Left ventricle myocardium inferior (tissue), 1 donor: Measurements from ENCODE around the gene BFAR. TPM values are rescaled to one million over a fixed set of nuclear protein-coding genes. Genes with fewer than 3 reads are reported as not detected.

Experiments
- DNase-seq: peaks from one replicate; pipeline ENCODE4 v3.0.0-alpha.2; 2020
- H3K27ac ChIP-seq: fragments of 200-600 bp; replicated peaks from 2 replicates; pipeline ENCODE4 v1.8.0; 2021
- H3K27me3 ChIP-seq: fragments of 200-600 bp; 2 replicates; pipeline ENCODE4 v1.8.0; 2021; ENCODE audit warnings: low read depth
- H3K36me3 ChIP-seq: fragments of 200-600 bp; 2 replicates; pipeline ENCODE4 v1.8.0; 2021
- H3K4me1 ChIP-seq: fragments of 200-600 bp; 2 replicates; pipeline ENCODE4 v1.8.0; 2021
- H3K4me3 ChIP-seq: fragments of 200-600 bp; 2 replicates; pipeline ENCODE4 v1.8.0; 2021; ENCODE audit warnings: mild to moderate bottlenecking, moderate library complexity
- H3K9me3 ChIP-seq: fragments of 200-600 bp; replicated peaks from 2 replicates; pipeline ENCODE4 v1.8.0; 2021
- intact Hi-C: fragments of 100-400 bp; cut with micrococcal nuclease; formaldehyde crosslinking; loops from one replicate; pipeline ENCODE4 v1.11.0; 2022
- total RNA-seq: library from RNA; stranded (reverse); fragmentation: NEBNext Ultra II Directional; extraction: Animal tissue kit (Norgen Biotek cat#: 25700); gene quantifications from one replicate; pipeline ENCODE4 v1.2.1, GENCODE V29; 2021
- TF ChIP-seq, protein P1 (sequence below): fragments of 200-600 bp; IDR thresholded peaks from 2 replicates; pipeline ENCODE4 v1.8.0; 2021; ENCODE audit warnings: antibody characterized with exemption, mild to moderate bottlenecking, borderline replicate concordance
- donor health status: DM: no; HTN: yes; CAD: no; lungs with severe emphysema.

The BFAR gene
- total RNA-seq, 1 donor from 2014 or later: 28.6 TPM

DNA sequence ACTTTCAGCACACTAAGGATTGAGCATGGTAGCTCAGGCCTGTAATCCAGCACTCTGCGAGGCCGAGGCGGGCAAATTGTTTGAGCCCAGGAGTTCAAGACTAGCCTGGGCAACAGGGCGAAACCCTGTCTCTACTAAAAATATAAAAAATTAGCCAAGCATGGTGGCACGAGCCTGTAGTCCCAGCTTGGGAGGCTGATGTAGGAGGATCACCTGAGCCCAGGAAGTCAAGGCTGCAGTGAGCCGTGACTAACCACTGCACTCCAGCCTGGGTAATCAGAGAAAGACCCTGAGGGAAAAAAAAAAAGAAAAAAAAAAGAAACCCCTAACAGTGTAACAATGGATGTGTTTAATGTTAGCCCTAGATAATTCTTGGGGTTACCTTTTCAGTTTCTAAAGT, 26.6 kb upstream of the BFAR start:
- no peaks in the 10 kb centered on the region for H3K9me3 ChIP-seq
- peaks cover 98% of the 10 kb centered on the region for H3K36me3 ChIP-seq
- H3K27me3 ChIP-seq: no peaks in the 10 kb centered on the region
- H3K27ac ChIP-seq: no peak overlapping the region
- no peak overlapping the region for H3K4me3 ChIP-seq
- intact Hi-C loops: no loop called here
- no peaks in the 10 kb centered on the region for H3K4me1 ChIP-seq
- TF ChIP-seq, protein P1, sequence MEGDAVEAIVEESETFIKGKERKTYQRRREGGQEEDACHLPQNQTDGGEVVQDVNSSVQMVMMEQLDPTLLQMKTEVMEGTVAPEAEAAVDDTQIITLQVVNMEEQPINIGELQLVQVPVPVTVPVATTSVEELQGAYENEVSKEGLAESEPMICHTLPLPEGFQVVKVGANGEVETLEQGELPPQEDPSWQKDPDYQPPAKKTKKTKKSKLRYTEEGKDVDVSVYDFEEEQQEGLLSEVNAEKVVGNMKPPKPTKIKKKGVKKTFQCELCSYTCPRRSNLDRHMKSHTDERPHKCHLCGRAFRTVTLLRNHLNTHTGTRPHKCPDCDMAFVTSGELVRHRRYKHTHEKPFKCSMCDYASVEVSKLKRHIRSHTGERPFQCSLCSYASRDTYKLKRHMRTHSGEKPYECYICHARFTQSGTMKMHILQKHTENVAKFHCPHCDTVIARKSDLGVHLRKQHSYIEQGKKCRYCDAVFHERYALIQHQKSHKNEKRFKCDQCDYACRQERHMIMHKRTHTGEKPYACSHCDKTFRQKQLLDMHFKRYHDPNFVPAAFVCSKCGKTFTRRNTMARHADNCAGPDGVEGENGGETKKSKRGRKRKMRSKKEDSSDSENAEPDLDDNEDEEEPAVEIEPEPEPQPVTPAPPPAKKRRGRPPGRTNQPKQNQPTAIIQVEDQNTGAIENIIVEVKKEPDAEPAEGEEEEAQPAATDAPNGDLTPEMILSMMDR: no peak
- no peak for DNase-seq

DNA sequence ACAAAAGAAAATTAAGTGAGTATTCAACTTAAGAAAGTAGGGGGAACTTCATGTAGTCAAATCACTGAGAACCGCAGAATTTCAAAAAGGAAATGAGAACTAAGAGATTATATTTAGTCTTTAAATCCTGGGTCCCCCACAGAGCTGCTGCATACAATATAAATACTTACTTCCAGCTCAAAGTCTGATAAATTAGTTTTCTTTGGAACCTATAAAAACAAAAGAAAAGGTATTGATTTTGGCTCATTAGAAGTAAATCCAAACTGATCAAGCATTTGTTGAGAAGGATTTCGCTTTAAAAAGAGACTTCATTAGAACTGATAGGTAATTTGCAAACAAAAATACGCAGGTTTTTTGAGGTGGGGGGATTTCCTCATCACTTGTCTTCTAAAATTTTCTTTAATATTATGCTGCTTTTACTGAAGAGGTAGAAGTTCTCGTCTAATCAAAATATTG, 24.6 kb upstream of the BFAR start:
- no peaks in the 10 kb centered on the region for H3K4me1 ChIP-seq
- H3K36me3 ChIP-seq: peaks cover 99% of the 10 kb centered on the region
- no peak for DNase-seq
- TF ChIP-seq, protein P1: no peak
- no peak overlapping the region for H3K4me3 ChIP-seq
- H3K27me3 ChIP-seq: no peaks in the 10 kb centered on the region
- H3K27ac ChIP-seq: no peak overlapping the region
- no peaks in the 10 kb centered on the region for H3K9me3 ChIP-seq
- intact Hi-C loops: no loop called here

DNA sequence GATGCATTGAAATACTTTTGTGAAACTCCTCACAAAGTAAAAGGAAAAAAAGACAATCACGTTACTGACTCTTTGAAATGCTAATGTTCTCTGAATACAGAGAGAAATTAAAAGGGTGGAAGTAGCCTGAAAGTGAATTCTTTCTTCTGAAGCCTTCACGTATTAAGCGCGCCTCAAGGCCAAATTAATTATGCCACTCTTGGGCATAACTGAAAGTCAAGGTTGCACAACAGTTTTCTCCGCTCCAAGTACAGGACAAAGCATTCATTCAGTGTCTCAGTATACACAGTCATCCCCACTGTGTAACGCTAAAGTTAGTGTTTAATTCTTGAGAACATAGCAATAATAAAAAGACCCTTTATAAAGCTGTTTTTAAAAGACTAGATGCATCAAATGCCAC, 24.1 kb upstream of the BFAR start:
- peaks cover 97% of the 10 kb centered on the region for H3K36me3 ChIP-seq
- TF ChIP-seq, protein P1: no peak
- intact Hi-C loops: no loop called here
- H3K27me3 ChIP-seq: no peaks in the 10 kb centered on the region
- H3K27ac ChIP-seq: no peak overlapping the region
- no peaks in the 10 kb centered on the region for H3K9me3 ChIP-seq
- no peak for DNase-seq
- H3K4me1 ChIP-seq: no peaks in the 10 kb centered on the region
- H3K4me3 ChIP-seq: no peak overlapping the region

DNA sequence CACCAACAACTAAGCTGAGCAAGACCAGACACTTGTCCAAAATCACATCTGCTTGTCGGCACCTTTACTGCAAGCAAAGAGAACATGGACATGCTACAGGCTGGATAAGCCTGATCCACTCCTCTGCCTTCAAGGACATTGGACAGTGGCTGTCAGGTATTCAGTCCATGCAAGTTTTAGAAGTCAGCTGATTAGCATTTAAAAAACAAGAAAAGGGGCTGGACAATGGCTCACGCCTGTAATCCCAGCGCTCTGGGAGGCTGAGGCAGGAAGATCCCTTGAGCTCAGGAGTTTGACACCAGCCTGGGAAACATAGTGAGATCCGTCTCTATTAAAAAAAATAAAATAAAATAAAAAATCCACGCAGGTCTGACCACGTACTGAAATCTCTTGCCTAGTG, 23.0 kb upstream of the BFAR start:
- Histone ChIP-seq H3K4me3 (no peak overlapping the region), H3K27ac (no peak overlapping the region), H3K36me3 (peaks cover 97% of the 10 kb centered on the region), H3K9me3 (no peaks in the 10 kb centered on the region), H3K27me3 (no peaks in the 10 kb centered on the region), H3K4me1 (no peaks in the 10 kb centered on the region)
- intact Hi-C loops: no loop called here
- TF ChIP-seq, protein P1: no peak
- DNase-seq: no peak

- H3K4me1 ChIP-seq: no peaks in the 10 kb centered on the region
- no peaks in the 10 kb centered on the region for H3K27me3 ChIP-seq
- no peak overlapping the region for H3K4me3 ChIP-seq
- TF ChIP-seq, protein P1: no peak
- no peaks in the 10 kb centered on the region for H3K9me3 ChIP-seq
- peaks cover 98% of the 10 kb centered on the region for H3K36me3 ChIP-seq
- intact Hi-C loops: no loop called here
- DNase-seq: no peak
- H3K27ac ChIP-seq: no peak overlapping the region
Measured at GRCh38 chr16:14611660-14612059, 21.1 kb upstream of the BFAR start.

DNA sequence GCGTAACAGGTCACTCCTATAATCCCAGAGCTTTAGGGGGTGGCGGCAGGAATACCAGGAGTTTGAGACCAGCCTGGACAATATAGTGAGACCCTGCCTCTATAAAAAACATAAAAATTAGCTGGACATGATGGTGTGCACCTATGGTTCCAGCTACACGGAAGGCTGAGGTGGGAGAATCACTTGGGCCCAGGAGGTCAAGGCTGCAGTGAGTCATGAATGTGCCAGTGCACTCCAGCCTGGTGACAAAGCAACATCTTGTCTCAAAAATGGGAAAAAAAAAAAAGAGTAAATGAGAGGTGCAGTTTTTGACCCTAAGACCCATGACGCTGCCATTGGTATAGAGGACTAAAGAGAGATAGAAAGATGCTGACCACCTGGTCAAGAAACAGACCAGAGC, 18.8 kb upstream of the BFAR start:
- peaks cover 97% of the 10 kb centered on the region for H3K36me3 ChIP-seq
- H3K4me3 ChIP-seq: no peak overlapping the region
- no peak for DNase-seq
- TF ChIP-seq, protein P1: no peak
- no peaks in the 10 kb centered on the region for H3K4me1 ChIP-seq
- H3K9me3 ChIP-seq: no peaks in the 10 kb centered on the region
- intact Hi-C loops: no loop called here
- H3K27ac ChIP-seq: no peak overlapping the region
- H3K27me3 ChIP-seq: no peaks in the 10 kb centered on the region
